Neuronal stem cell (in vitro differentiated cells): Measurements from ENCODE around the gene ACOT2.
"Not testable (repeated sequence)": the region's sequence is repeated elsewhere in the genome, so short reads cannot be mapped to it uniquely, and the experiment has no call there.

Source experiments
- DNase-seq: peaks from one replicate; pipeline ENCODE4 v3.0.0-alpha.2; 2013; ENCODE audit warnings: low spot score
- H2AFZ ChIP-seq: one replicate; pipeline ENCODE4 v1.6.1; 2013; ENCODE audit warnings: mild to moderate bottlenecking, low read length, inconsistent platforms
- H2AK5ac ChIP-seq: 2 replicates; pipeline ENCODE4 v1.6.1; 2013; ENCODE audit warnings: low read depth, mild to moderate bottlenecking, inconsistent platforms, low read length, moderate library complexity, mixed read lengths
- H2BK120ac ChIP-seq: 2 replicates; pipeline ENCODE4 v1.6.1; 2013; ENCODE audit warnings: low read depth, mild to moderate bottlenecking, inconsistent platforms, low read length, moderate library complexity, mixed read lengths
- H2BK12ac ChIP-seq: one replicate; pipeline ENCODE4 v1.6.1; 2013; ENCODE audit warnings: low read length, inconsistent platforms
- H2BK15ac ChIP-seq: 2 replicates; pipeline ENCODE4 v1.6.1; 2013; ENCODE audit warnings: mild to moderate bottlenecking, low read length, inconsistent platforms, mixed read lengths
- H2BK5ac ChIP-seq: one replicate; pipeline ENCODE4 v1.6.1; 2013; ENCODE audit warnings: inconsistent platforms, mild to moderate bottlenecking, low read length, moderate library complexity
- H3K14ac ChIP-seq: one replicate; pipeline ENCODE4 v1.6.1; 2013; ENCODE audit warnings: low read length, inconsistent platforms
- H3K18ac ChIP-seq: 2 replicates; pipeline ENCODE4 v1.6.1; 2013; ENCODE audit warnings: low read length, inconsistent platforms
- H3K23ac ChIP-seq: 2 replicates; pipeline ENCODE4 v1.6.1; 2013; ENCODE audit warnings: low read depth, mild to moderate bottlenecking, mixed read lengths, low read length, inconsistent platforms; ENCODE audit not compliant: poor library complexity
- H3K27ac ChIP-seq: replicated peaks from 3 replicates; pipeline ENCODE4 v1.5.1; 2013; ENCODE audit warnings: low read length, inconsistent platforms
- H3K27me3 ChIP-seq, 3 experiments: 2 replicates each; pipeline ENCODE4 v1.6.1; 2013; ENCODE audit warnings: low read length in 3 of 3, mild to moderate bottlenecking in 2 of 3, inconsistent platforms in 1 of 3, low read depth in 1 of 3, mixed read lengths in 1 of 3, moderate library complexity in 1 of 3; ENCODE audit not compliant: control insufficient read depth in 3 of 3, insufficient read depth in 3 of 3
- H3K36me3 ChIP-seq, 2 donors: replicated peaks in 1 of 2; 2 replicates each; pipeline ENCODE4 v1.6.1; 2013; ENCODE audit warnings: low read length in 2 of 2; ENCODE audit not compliant: control insufficient read depth in 2 of 2, insufficient read depth in 2 of 2
- H3K4ac ChIP-seq: 2 replicates; pipeline ENCODE4 v1.6.1; 2013; ENCODE audit warnings: inconsistent platforms, mild to moderate bottlenecking, low read length, moderate library complexity
- H3K4me1 ChIP-seq, 2 donors: 1 replicate in 1 of 2; 2 replicates in 1 of 2; pipeline ENCODE4 v1.6.1; 2013; ENCODE audit warnings: low read length in 2 of 2, low read depth in 1 of 2; ENCODE audit not compliant: control insufficient read depth in 2 of 2, insufficient read depth in 1 of 2
- H3K4me2 ChIP-seq: one replicate; pipeline ENCODE4 v1.6.1; 2013; ENCODE audit warnings: mild to moderate bottlenecking, low read length, inconsistent platforms; ENCODE audit not compliant: insufficient read depth, poor library complexity, severe bottlenecking
- H3K4me3 ChIP-seq, 2 donors: 2 replicates each; pipeline ENCODE4 v1.5.1; 2013; ENCODE audit warnings: low read length in 2 of 2, mild to moderate bottlenecking in 2 of 2, inconsistent platforms in 1 of 2, moderate library complexity in 1 of 2
- H3K79me1 ChIP-seq: one replicate; pipeline ENCODE4 v1.6.1; 2013; ENCODE audit warnings: low read depth, mild to moderate bottlenecking, inconsistent platforms, low read length, moderate library complexity
- H3K9ac ChIP-seq: one replicate; pipeline ENCODE4 v1.6.1; 2013; ENCODE audit warnings: mild to moderate bottlenecking, low read depth, low read length, inconsistent platforms; ENCODE audit not compliant: poor library complexity
- H3K9me3 ChIP-seq, 2 donors: replicated peaks in 1 of 2; 2 replicates each; pipeline versions ENCODE3 to v1.6.1; 2013; ENCODE audit warnings: low read length in 2 of 2, mild to moderate bottlenecking in 2 of 2, inconsistent platforms in 1 of 2, low read depth in 1 of 2, mixed read lengths in 1 of 2, moderate library complexity in 1 of 2; ENCODE audit not compliant: control insufficient read depth in 2 of 2, insufficient read depth in 1 of 2
- H4K8ac ChIP-seq: one replicate; pipeline ENCODE4 v1.6.1; 2013; ENCODE audit warnings: low read depth, mild to moderate bottlenecking, inconsistent platforms, low read length, moderate library complexity
- H4K91ac ChIP-seq: one replicate; pipeline ENCODE4 v1.6.1; 2013; ENCODE audit warnings: low read length, low read depth, mild to moderate bottlenecking, inconsistent platforms; ENCODE audit not compliant: poor library complexity
- WGBS, 2 donors: extraction: QIAGEN DNeasy Blood & Tissue Kit; methylation state at CpG; one replicate each; pipeline ENCODE4 v1.1.7; 2013; ENCODE audit warnings: missing lambda C conversion rate in 2 of 2, mixed read lengths in 1 of 2; ENCODE audit not compliant: insufficient read length in 2 of 2, insufficient replicate concordance in 1 of 2; ENCODE audit errors: extremely low coverage in 2 of 2; 5-methylcytosine and 5-hydroxymethylcytosine counted together

The ACOT2 gene

GRCh38 chr14:73582102-73582979 is 13.3 kb downstream of the ACOT2 start:
- H3K4me1 ChIP-seq, H3K27ac ChIP-seq: not testable (repeated sequence)

GRCh38 chr14:73588695-73589094 is 19.7 kb downstream of the ACOT2 start:
- H3K4me1 ChIP-seq, result no peaks in the 10 kb centered on the region
- no peaks in the 10 kb centered on the region for H3K79me1 ChIP-seq
- H2BK12ac ChIP-seq, result no peak overlapping the region
- WGBS, 2 donors, result no CpG with 5 or more reads among the region's 1 CpG
- H2BK15ac ChIP-seq, result no peak overlapping the region
- DNase-seq, result no peak
- H4K91ac ChIP-seq, result no peak overlapping the region
- H3K9me3 ChIP-seq, result no peaks in the 10 kb centered on the region
- H3K4me2 ChIP-seq, result no peak overlapping the region
- no peak overlapping the region for H3K18ac ChIP-seq
- H3K4me3 ChIP-seq, result no peak overlapping the region
- no peak overlapping the region for H3K14ac ChIP-seq
- H3K27me3 ChIP-seq, result peaks cover 0 to 12% (median 0%) of the 10 kb centered on the region in 3 experiments
- H3K9ac ChIP-seq, result no peak overlapping the region
- no peak overlapping the region for H2AFZ ChIP-seq
- no peak overlapping the region for H3K27ac ChIP-seq
- H3K36me3 ChIP-seq, result no peaks in the 10 kb centered on the region
- no peak overlapping the region for H3K4ac ChIP-seq
- no peak overlapping the region for H2BK120ac ChIP-seq
- H2AK5ac ChIP-seq, result no peak overlapping the region
- no peak overlapping the region for H2BK5ac ChIP-seq
- H3K23ac ChIP-seq, result no peak overlapping the region
- no peak overlapping the region for H4K8ac ChIP-seq

More at GRCh38 chr14:73582102-73582979, 13.3 kb downstream of the ACOT2 start:
- H4K8ac ChIP-seq, H2BK12ac ChIP-seq, H3K4me3 ChIP-seq, H3K9ac ChIP-seq, H3K14ac ChIP-seq, H2BK120ac ChIP-seq, H3K4ac ChIP-seq, H2BK15ac ChIP-seq, H2BK5ac ChIP-seq, DNase-seq, H3K4me2 ChIP-seq, H2AFZ ChIP-seq, H3K79me1 ChIP-seq, H3K27me3 ChIP-seq, H3K36me3 ChIP-seq, H3K23ac ChIP-seq, H3K9me3 ChIP-seq, H2AK5ac ChIP-seq, H4K91ac ChIP-seq, H3K18ac ChIP-seq: not testable (repeated sequence)
- no CpG with 5 or more reads among the region's 11 CpGs for WGBS, 2 donors

GRCh38 chr14:73589116-73589515 is 20.1 kb downstream of the ACOT2 start:
- Histone ChIP-seq H3K18ac (no peak overlapping the region), H3K4me3 (no peak overlapping the region), H2AFZ (no peak overlapping the region), H3K79me1 (no peaks in the 10 kb centered on the region), H3K4me2 (no peak overlapping the region), H3K23ac (no peak overlapping the region), H3K14ac (no peak overlapping the region), H4K8ac (no peak overlapping the region), H2AK5ac (no peak overlapping the region), H3K4me1 (no peaks in the 10 kb centered on the region), H2BK12ac (no peak overlapping the region), H2BK15ac (no peak overlapping the region), H4K91ac (no peak overlapping the region), H2BK120ac (no peak overlapping the region), H3K9me3 (no peaks in the 10 kb centered on the region), H3K27ac (no peak overlapping the region), H3K27me3 (peaks cover 0 to 12% (median 0%) of the 10 kb centered on the region in 3 experiments), H3K9ac (no peak overlapping the region), H2BK5ac (no peak overlapping the region), H3K36me3 (no peaks in the 10 kb centered on the region), H3K4ac (no peak overlapping the region)
- DNase-seq, result no peak
- WGBS, 2 donors, result no CpG with 5 or more reads among the region's 4 CpGs

- H3K27ac ChIP-seq, DNase-seq, H3K79me1 ChIP-seq, H2BK15ac ChIP-seq, H3K36me3 ChIP-seq, H3K4me2 ChIP-seq, H2BK120ac ChIP-seq, H4K8ac ChIP-seq, H3K14ac ChIP-seq, H2AFZ ChIP-seq, H4K91ac ChIP-seq, H3K4me1 ChIP-seq, H3K4me3 ChIP-seq, H2BK12ac ChIP-seq, H3K9me3 ChIP-seq, H3K18ac ChIP-seq, H2AK5ac ChIP-seq, H3K9ac ChIP-seq, H2BK5ac ChIP-seq, H3K4ac ChIP-seq, H3K23ac ChIP-seq: not testable (repeated sequence)
- peaks cover 0 to 12% (median 3%) of the 10 kb centered on the region in 3 experiments for H3K27me3 ChIP-seq
- no CpG with 5 or more reads among the region's 32 CpGs for WGBS, 2 donors
Measured at GRCh38 chr14:73590673-73591004, 21.6 kb downstream of the ACOT2 start.
